ENCODE data around the gene PUS7. TPM values are rescaled to one million over a fixed set of nuclear protein-coding genes. Genes with fewer than 3 reads are reported as not detected.
A peak's percentile ranks its signal among the peaks of the same experiment; 100 is the strongest.

The PUS7 gene
- total and polyA plus RNA-seq, 5 donors from 2014 or later = 2.0 to 5.8 (median 3.8) TPM

DNA sequence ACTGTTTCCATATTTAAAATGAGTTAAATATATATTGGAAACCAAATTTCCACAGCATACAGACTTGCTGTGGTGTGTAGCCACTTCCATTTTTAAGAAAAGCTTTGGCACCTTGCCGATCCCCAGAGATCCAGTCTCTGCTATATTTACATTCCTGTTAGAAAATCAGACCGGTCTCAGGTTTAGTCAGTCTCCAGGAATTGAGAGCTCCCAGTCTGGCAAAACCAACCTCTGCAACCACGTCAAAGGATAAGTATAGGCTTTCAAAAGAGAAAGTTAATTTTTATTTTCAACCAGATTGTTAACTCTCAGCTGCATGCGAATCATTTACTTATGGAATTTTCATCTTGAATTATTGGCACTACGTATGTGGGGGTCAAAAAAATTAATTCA lies 28.2 kb downstream of the PUS7 start:
- ATAC-seq (ENCODE audit: low read depth in 2 of 2) (no peak), DNase-seq (no peak)
- Mint-ChIP-seq H3K9me3 (no peaks in the 10 kb centered on the region), H3K36me3 (no peaks in the 10 kb centered on the region), H3K27me3 (no peaks in the 10 kb centered on the region), H3K4me3 (no peak overlapping the region), H3K27ac (no peak overlapping the region), H3K4me1 (no peaks in the 10 kb centered on the region)
- Histone ChIP-seq H3K36me3 (ENCODE audit: control insufficient read depth, insufficient read depth, low read length) (no peaks in the 10 kb centered on the region), H3K9me3 (ENCODE audit: control insufficient read depth in 2 of 2, low read length in 2 of 2) (no peaks in the 10 kb centered on the region), H3K4me1 (ENCODE audit: control insufficient read depth, insufficient read depth, low read length, poor library complexity, severe bottlenecking) (no peaks in the 10 kb centered on the region), H3K27ac (ENCODE audit: insufficient read depth, low read length, poor library complexity, severe bottlenecking) (no peak overlapping the region), H3K4me3 (ENCODE audit: low read depth, low read length) (no peak overlapping the region), H3K27me3 (ENCODE audit: control insufficient read depth, insufficient read depth, low read length) (no peaks in the 10 kb centered on the region)

DNA sequence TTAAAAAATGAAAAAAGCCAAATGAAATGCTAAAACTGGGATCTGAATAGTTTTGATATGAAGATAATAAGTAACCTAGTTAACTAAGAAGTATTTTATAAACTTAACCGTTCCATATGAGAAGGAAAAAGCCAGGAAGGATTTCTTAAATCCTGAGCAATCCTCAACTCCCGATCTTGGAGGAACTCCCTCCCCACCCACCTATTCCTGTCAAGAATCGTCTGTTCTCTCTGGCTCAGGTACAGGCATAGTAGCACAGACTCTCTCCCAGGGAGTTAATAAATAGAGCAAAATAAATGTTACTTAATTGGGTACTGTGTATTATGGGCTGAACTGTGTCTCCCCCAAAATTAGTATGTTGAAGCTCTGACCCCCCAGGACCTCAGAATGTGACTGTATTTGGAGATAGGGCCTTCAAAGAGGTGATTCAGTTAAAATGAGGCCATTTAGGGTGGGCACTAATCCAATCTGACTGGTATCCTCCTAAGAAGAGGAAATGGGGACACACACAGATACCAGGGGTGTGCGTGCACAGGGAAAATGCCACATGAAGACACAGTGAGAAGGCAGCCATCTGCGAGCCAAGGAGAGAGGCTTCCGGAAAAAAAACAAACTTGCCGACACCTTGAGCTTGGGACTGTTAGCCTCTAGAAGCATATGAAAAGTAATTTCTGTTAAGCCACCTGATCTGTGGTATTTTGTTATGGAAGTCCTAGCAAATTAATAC lies 28.7 kb downstream of the PUS7 start:
- no peak for DNase-seq
- H3K4me1 ChIP-seq (ENCODE audit: control insufficient read depth, insufficient read depth, low read length, poor library complexity, severe bottlenecking) = no peaks in the 10 kb centered on the region

DNA sequence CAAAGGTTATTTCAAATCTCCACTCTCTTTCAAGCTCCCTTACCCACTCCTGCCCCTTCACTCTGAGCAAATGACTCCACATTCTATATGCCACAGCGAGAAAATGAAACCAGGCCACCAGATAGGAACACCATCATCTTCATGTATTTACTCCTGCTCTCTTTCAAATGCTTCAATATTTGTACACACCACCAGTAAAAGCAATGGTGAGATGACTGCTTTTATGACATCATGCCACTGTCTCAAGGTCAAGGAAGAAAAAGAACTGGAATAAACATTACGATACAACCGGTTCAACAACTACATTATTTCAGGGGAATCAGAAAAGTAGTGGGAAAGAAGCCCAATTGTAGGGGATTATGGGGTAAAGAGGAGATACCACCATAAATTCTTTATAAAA lies 32.7 kb downstream of the PUS7 start:
- Mint-ChIP-seq H3K27me3 (no peaks in the 10 kb centered on the region), H3K27ac (no peak overlapping the region), H3K4me3 (peak overlapping the region in 1 of 4 donors; percentile 0), H3K9me3 (no peaks in the 10 kb centered on the region), H3K36me3 (peaks cover 4% of the 10 kb centered on the region), H3K4me1 (peaks cover 7 to 17% (median 15%) of the 10 kb centered on the region in 4 donors)
- DNase-seq = no peak
- peaks cover 3% of the 10 kb centered on the region for H3K36me3 ChIP-seq (ENCODE audit: control insufficient read depth, insufficient read depth, low read length)
- no peaks in the 10 kb centered on the region for H3K27me3 ChIP-seq (ENCODE audit: control insufficient read depth, insufficient read depth, low read length)
- peaks cover 8% of the 10 kb centered on the region for H3K4me1 ChIP-seq (ENCODE audit: control insufficient read depth, insufficient read depth, low read length, poor library complexity, severe bottlenecking)
- H3K4me3 ChIP-seq (ENCODE audit: low read depth, low read length) = no peak overlapping the region
- ATAC-seq (ENCODE audit: low read depth in 2 of 2) = no peak
- H3K9me3 ChIP-seq (ENCODE audit: control insufficient read depth in 2 of 2, low read length in 2 of 2) = no peaks in the 10 kb centered on the region
- no peak overlapping the region for H3K27ac ChIP-seq (ENCODE audit: insufficient read depth, low read length, poor library complexity, severe bottlenecking)

More for the DNA sequence above, 28.7 kb downstream of the PUS7 start:
- Mint-ChIP-seq H3K4me1 (peaks cover 0 to under 1% (median under 1%) of the 10 kb centered on the region in 4 donors), H3K27ac (peak overlapping the region in 1 of 3 donors; percentile 35), H3K27me3 (no peaks in the 10 kb centered on the region), H3K4me3 (no peak overlapping the region), H3K9me3 (no peaks in the 10 kb centered on the region), H3K36me3 (no peaks in the 10 kb centered on the region)
- H3K27me3 ChIP-seq (ENCODE audit: control insufficient read depth, insufficient read depth, low read length) = no peaks in the 10 kb centered on the region
- no peak for ATAC-seq (ENCODE audit: low read depth in 2 of 2)
- H3K27ac ChIP-seq (ENCODE audit: insufficient read depth, low read length, poor library complexity, severe bottlenecking) = no peak overlapping the region
- H3K9me3 ChIP-seq (ENCODE audit: control insufficient read depth in 2 of 2, low read length in 2 of 2) = no peaks in the 10 kb centered on the region
- H3K36me3 ChIP-seq (ENCODE audit: control insufficient read depth, insufficient read depth, low read length) = no peaks in the 10 kb centered on the region
- no peak overlapping the region for H3K4me3 ChIP-seq (ENCODE audit: low read depth, low read length)

DNA sequence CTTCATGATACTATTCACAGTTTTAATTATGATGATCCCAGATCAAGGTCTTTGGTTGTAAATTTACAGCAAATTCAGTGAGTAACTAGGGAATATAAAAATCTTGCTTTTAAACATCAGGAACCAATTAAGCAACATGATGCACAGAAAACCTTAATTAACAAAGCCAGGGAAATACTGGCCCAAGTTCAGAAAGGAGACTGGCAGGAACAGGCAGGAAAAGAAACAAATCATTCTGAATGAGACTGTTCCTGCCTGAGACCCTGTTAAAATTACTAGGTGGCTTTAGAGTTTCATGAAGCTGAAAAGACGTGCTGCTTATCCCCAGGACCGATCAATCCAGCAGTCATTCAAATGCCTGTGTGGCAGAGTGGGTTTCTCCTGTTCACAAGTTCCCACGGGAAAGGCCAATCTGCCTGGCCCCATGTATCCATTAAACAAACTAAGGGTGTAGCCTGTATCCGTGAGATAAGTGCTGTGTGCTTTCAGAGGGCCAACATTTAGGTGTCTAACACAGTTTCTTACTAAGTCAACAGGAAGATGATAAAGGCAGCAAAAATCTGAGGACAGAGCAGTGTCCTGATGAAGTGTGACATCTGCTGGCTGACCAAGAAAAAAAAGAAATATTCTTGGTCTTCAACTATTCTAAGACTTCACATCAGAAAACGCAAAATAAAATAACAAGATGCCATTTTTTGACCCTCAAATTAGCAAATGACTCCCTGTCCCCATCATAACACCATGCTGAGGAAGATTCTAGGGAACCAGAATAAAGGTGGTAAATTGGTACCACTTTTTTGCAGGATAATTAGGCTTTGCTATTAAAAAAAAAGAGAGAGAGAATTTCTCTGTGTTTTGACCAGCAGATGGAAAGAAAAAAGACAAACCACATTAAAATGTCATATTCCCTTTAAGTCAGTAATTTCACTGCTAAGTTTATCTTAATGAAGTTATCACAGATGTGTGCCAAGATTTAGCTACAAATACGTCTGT lies 34.2 kb downstream of the PUS7 start:
- no peaks in the 10 kb centered on the region for H3K27me3 ChIP-seq (ENCODE audit: control insufficient read depth, insufficient read depth, low read length)
- H3K4me3 ChIP-seq (ENCODE audit: low read depth, low read length) = peak overlapping the region; percentile 28
- peaks cover 4% of the 10 kb centered on the region for H3K36me3 Mint-ChIP-seq
- DNase-seq = peak in 2 of 3 donors; percentile 68 to 86
- peak overlapping the region; percentile 24 for H3K27ac ChIP-seq (ENCODE audit: insufficient read depth, low read length, poor library complexity, severe bottlenecking)
- peak overlapping the region in 1 of 4 donors; percentile 41 for H3K4me3 Mint-ChIP-seq
- peaks cover 3% of the 10 kb centered on the region for H3K36me3 ChIP-seq (ENCODE audit: control insufficient read depth, insufficient read depth, low read length)
- H3K4me1 ChIP-seq (ENCODE audit: control insufficient read depth, insufficient read depth, low read length, poor library complexity, severe bottlenecking) = peaks cover 8% of the 10 kb centered on the region
- H3K4me1 Mint-ChIP-seq = peaks cover 7 to 17% (median 16%) of the 10 kb centered on the region in 4 donors
- no peaks in the 10 kb centered on the region for H3K27me3 Mint-ChIP-seq
- peak; percentile 72 to 89 for ATAC-seq (ENCODE audit: low read depth in 2 of 2)
- no peaks in the 10 kb centered on the region for H3K9me3 ChIP-seq (ENCODE audit: control insufficient read depth in 2 of 2, low read length in 2 of 2)
- no peaks in the 10 kb centered on the region for H3K9me3 Mint-ChIP-seq
- H3K27ac Mint-ChIP-seq = peak overlapping the region; percentile 90 to 98 (median 93)

DNA sequence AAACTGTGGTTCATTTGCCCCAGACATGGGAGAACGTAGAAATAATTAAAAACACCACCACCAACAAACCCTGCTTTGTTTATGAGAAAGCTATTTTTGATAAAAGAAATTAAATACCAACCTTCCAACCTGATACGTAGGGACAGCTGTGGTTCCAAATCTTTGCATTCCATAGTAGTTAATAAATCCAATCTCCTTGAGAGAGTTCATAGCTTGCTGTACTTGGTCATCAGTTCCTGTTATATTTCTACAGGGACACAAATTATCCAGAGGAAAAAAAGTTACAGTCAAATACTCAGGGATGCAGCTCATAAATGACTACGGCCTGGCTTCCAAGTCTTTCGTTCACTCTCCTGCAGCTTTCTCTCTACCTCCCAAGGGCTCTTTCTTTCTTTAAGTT lies 41.1 kb downstream of the PUS7 start:
- Histone ChIP-seq H3K27ac (ENCODE audit: insufficient read depth, low read length, poor library complexity, severe bottlenecking) (no peak overlapping the region), H3K9me3 (ENCODE audit: control insufficient read depth in 2 of 2, low read length in 2 of 2) (no peaks in the 10 kb centered on the region), H3K4me3 (ENCODE audit: low read depth, low read length) (no peak overlapping the region), H3K27me3 (ENCODE audit: control insufficient read depth, insufficient read depth, low read length) (no peaks in the 10 kb centered on the region), H3K4me1 (ENCODE audit: control insufficient read depth, insufficient read depth, low read length, poor library complexity, severe bottlenecking) (peaks cover 14% of the 10 kb centered on the region), H3K36me3 (ENCODE audit: control insufficient read depth, insufficient read depth, low read length) (no peaks in the 10 kb centered on the region)
- DNase-seq (no peak), ATAC-seq (ENCODE audit: low read depth in 2 of 2) (no peak)
- Mint-ChIP-seq H3K4me3 (no peak overlapping the region), H3K27me3 (no peaks in the 10 kb centered on the region), H3K4me1 (peaks cover 8 to 20% (median 16%) of the 10 kb centered on the region in 4 donors), H3K27ac (peak overlapping the region in 2 of 3 donors; percentile 72 to 74), H3K9me3 (no peaks in the 10 kb centered on the region), H3K36me3 (peaks cover 14% of the 10 kb centered on the region)

DNA sequence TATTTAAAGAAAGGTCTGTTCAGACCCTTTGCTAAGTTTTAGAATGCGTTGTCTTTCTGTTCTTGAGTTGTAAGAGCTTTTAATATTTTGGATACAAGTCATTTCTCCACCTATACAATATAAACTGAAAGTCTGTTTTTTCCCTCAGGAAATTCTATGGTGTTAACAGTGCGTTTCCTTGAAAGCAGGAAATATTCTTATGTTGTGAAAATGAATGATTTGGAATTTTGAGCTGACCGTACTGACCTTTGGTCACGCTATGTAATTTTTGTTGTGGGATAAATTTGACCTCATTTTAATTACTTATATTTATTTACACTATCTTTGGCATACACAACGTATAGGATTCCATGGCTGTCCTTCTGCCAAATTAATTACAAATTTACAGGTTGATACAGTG lies 43.5 kb downstream of the PUS7 start:
- Mint-ChIP-seq H3K4me1 (peaks cover 7 to 21% (median 17%) of the 10 kb centered on the region in 4 donors), H3K27ac (no peak overlapping the region), H3K9me3 (no peaks in the 10 kb centered on the region)

DNA sequence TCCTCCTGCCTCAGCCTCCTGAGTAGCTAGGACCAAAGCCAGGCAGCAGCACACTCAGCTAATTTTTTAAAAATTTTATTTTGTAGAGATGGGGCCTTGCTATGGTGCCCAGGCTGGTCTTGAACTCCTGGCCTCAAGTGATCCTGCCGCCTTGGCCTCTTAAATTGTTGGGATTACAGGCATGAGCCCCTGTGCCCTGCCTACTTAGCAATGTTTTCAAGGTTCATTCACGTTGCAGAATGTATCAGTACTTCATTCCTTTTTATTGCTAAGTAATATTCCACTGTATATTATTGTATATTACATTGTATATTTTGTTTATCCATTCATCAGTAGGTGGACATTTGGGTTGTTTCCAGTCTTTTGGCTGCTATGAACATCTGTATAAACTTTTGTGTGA lies 44.2 kb downstream of the PUS7 start:
- DNase-seq (no peak), ATAC-seq (ENCODE audit: low read depth in 2 of 2) (no peak)
- no peaks in the 10 kb centered on the region for H3K9me3 Mint-ChIP-seq
- H3K4me1 ChIP-seq (ENCODE audit: control insufficient read depth, insufficient read depth, low read length, poor library complexity, severe bottlenecking) = peaks cover 14% of the 10 kb centered on the region
- H3K9me3 ChIP-seq (ENCODE audit: control insufficient read depth in 2 of 2, low read length in 2 of 2) = no peaks in the 10 kb centered on the region
- H3K36me3 ChIP-seq (ENCODE audit: control insufficient read depth, insufficient read depth, low read length) = no peaks in the 10 kb centered on the region
- H3K27me3 ChIP-seq (ENCODE audit: control insufficient read depth, insufficient read depth, low read length) = no peaks in the 10 kb centered on the region
- no peaks in the 10 kb centered on the region for H3K27me3 Mint-ChIP-seq
- H3K4me3 ChIP-seq (ENCODE audit: low read depth, low read length) = no peak overlapping the region
- H3K4me3 Mint-ChIP-seq = no peak overlapping the region
- H3K27ac Mint-ChIP-seq = peak overlapping the region in 1 of 3 donors; percentile 36
- no peak overlapping the region for H3K27ac ChIP-seq (ENCODE audit: insufficient read depth, low read length, poor library complexity, severe bottlenecking)
- H3K4me1 Mint-ChIP-seq = peaks cover 7 to 21% (median 17%) of the 10 kb centered on the region in 4 donors
- peaks cover 13% of the 10 kb centered on the region for H3K36me3 Mint-ChIP-seq

More for the DNA sequence above, 43.5 kb downstream of the PUS7 start:
- Histone ChIP-seq H3K27ac (ENCODE audit: insufficient read depth, low read length, poor library complexity, severe bottlenecking) (no peak overlapping the region), H3K36me3 (ENCODE audit: control insufficient read depth, insufficient read depth, low read length) (no peaks in the 10 kb centered on the region), H3K27me3 (ENCODE audit: control insufficient read depth, insufficient read depth, low read length) (no peaks in the 10 kb centered on the region), H3K4me3 (ENCODE audit: low read depth, low read length) (no peak overlapping the region), H3K9me3 (ENCODE audit: control insufficient read depth in 2 of 2, low read length in 2 of 2) (no peaks in the 10 kb centered on the region), H3K4me1 (ENCODE audit: control insufficient read depth, insufficient read depth, low read length, poor library complexity, severe bottlenecking) (peaks cover 14% of the 10 kb centered on the region)
- DNase-seq (no peak), ATAC-seq (ENCODE audit: low read depth in 2 of 2) (no peak)
- H3K27me3 Mint-ChIP-seq = no peaks in the 10 kb centered on the region
- H3K4me3 Mint-ChIP-seq = no peak overlapping the region
- peaks cover 13% of the 10 kb centered on the region for H3K36me3 Mint-ChIP-seq
